Measurements from ENCODE around the gene ACP5. TPM values are rescaled to one million over a fixed set of nuclear protein-coding genes. Genes with fewer than 3 reads are reported as not detected.

The ACP5 gene
- total and polyA plus RNA-seq, 2 donors from 2014 or later, result 13.8 to 93.3 TPM

GRCh38 chr19:11535792-11536595 is 41.5 kb downstream of the ACP5 start:
- H3K27ac ChIP-seq (ENCODE audit: low read depth in 2 of 2, low read length in 2 of 2), result peak overlapping the region; percentile 65 to 85
- FAIRE-seq (no peak), DNase-seq (peak; percentile 88 to 97 (median 94))
- H3K9ac ChIP-seq (ENCODE audit: low read length in 3 of 3), result peak overlapping the region in 2 of 3 donors; percentile 54 to 69
- peaks cover 0 to 8% (median 3%) of the 10 kb centered on the region in 3 donors for H3K4me1 ChIP-seq (ENCODE audit: control insufficient read depth in 2 of 3, insufficient read depth in 2 of 3, low read depth in 1 of 3, low read length in 3 of 3)
- no peaks in the 10 kb centered on the region for H3K36me3 ChIP-seq (ENCODE audit: control insufficient read depth in 2 of 3, insufficient read depth in 3 of 3, low read length in 3 of 3)
- H3K9me3 ChIP-seq (ENCODE audit: control insufficient read depth in 2 of 3, insufficient read depth in 1 of 3, low read length in 3 of 3), result no peaks in the 10 kb centered on the region
- intact Hi-C loops (cut with DNase I), result no loop called here
- TF ChIP-seq CTCF (IDR thresholded peaks at IDR 0.05; ENCODE audit: borderline replicate concordance, extremely low read depth, insufficient read depth), result peak; percentile 76
- H3K4me3 ChIP-seq (ENCODE audit: low read length in 3 of 3), result peak overlapping the region; percentile 1 to 68 (median 59)
- no peaks in the 10 kb centered on the region for H3K27me3 ChIP-seq (ENCODE audit: control insufficient read depth, insufficient read depth, low read length)

GRCh38 chr19:11534948-11535347 is 42.5 kb downstream of the ACP5 start:
- Histone ChIP-seq H3K4me3 (ENCODE audit: low read length in 3 of 3) (no peak overlapping the region), H3K36me3 (ENCODE audit: control insufficient read depth in 2 of 3, insufficient read depth in 3 of 3, low read length in 3 of 3) (no peaks in the 10 kb centered on the region), H3K27ac (ENCODE audit: low read depth in 2 of 2, low read length in 2 of 2) (no peak overlapping the region), H3K9ac (ENCODE audit: low read length in 3 of 3) (no peak overlapping the region), H3K27me3 (ENCODE audit: control insufficient read depth, insufficient read depth, low read length) (no peaks in the 10 kb centered on the region), H3K9me3 (ENCODE audit: control insufficient read depth in 2 of 3, insufficient read depth in 1 of 3, low read length in 3 of 3) (no peaks in the 10 kb centered on the region), H3K4me1 (ENCODE audit: control insufficient read depth in 2 of 3, insufficient read depth in 2 of 3, low read depth in 1 of 3, low read length in 3 of 3) (peaks cover 0 to 8% (median 3%) of the 10 kb centered on the region in 3 donors)
- no peak for DNase-seq
- FAIRE-seq, result no peak
- TF ChIP-seq CTCF (IDR thresholded peaks at IDR 0.05; ENCODE audit: borderline replicate concordance, extremely low read depth, insufficient read depth), result no peak
- intact Hi-C loops (cut with DNase I), result no loop called here

GRCh38 chr19:11534538-11534937 is 42.9 kb downstream of the ACP5 start:
- no peaks in the 10 kb centered on the region for H3K9me3 ChIP-seq (ENCODE audit: control insufficient read depth in 2 of 3, insufficient read depth in 1 of 3, low read length in 3 of 3)
- no peaks in the 10 kb centered on the region for H3K36me3 ChIP-seq (ENCODE audit: control insufficient read depth in 2 of 3, insufficient read depth in 3 of 3, low read length in 3 of 3)
- intact Hi-C loops (cut with DNase I), result no loop called here
- DNase-seq, result no peak
- no peak overlapping the region for H3K27ac ChIP-seq (ENCODE audit: low read depth in 2 of 2, low read length in 2 of 2)
- FAIRE-seq, result no peak
- H3K4me3 ChIP-seq (ENCODE audit: low read length in 3 of 3), result no peak overlapping the region
- H3K9ac ChIP-seq (ENCODE audit: low read length in 3 of 3), result no peak overlapping the region
- TF ChIP-seq CTCF (IDR thresholded peaks at IDR 0.05; ENCODE audit: borderline replicate concordance, extremely low read depth, insufficient read depth), result no peak
- no peaks in the 10 kb centered on the region for H3K27me3 ChIP-seq (ENCODE audit: control insufficient read depth, insufficient read depth, low read length)
- H3K4me1 ChIP-seq (ENCODE audit: control insufficient read depth in 2 of 3, insufficient read depth in 2 of 3, low read depth in 1 of 3, low read length in 3 of 3), result peaks cover 0 to 8% (median 3%) of the 10 kb centered on the region in 3 donors
